Retinal pigment epithelial cell (primary cell): ENCODE results near the gene ZGLP1.

Experiments
- DNase-seq: peaks from one replicate; pipeline ENCODE4 v3.0.0-alpha.2; 2010; ENCODE audit warnings: low read depth
- H3K4me3 ChIP-seq: 2 replicates; pipeline ENCODE4 v1.5.1; 2011; ENCODE audit warnings: mild to moderate bottlenecking, low read length, control low read depth, moderate library complexity
- CTCF ChIP-seq: conservative IDR thresholded peaks from 2 replicates; pipeline ENCODE4 v1.5.1; 2011; ENCODE audit warnings: low read depth, low read length, control low read depth, inconsistent platforms

ZGLP1 gene

GRCh38 chr19:10309423-10309822 lies at the start of gene ZGLP1:
Gene ZGLP1 (minus strand): TSS chr19:10309815.
- TF ChIP-seq CTCF = no peak
- no peak within 1 kb of the TSS for H3K4me3 ChIP-seq
- DNase-seq = no peak

GRCh38 chr19:10356431-10356830 lies 46.8 kb upstream of the ZGLP1 start:
- no peak overlapping the region for H3K4me3 ChIP-seq
- TF ChIP-seq CTCF = no peak
- DNase-seq = no peak

GRCh38 chr19:10353793-10354391 lies 44.3 kb upstream of the ZGLP1 start:
- H3K4me3 ChIP-seq = no peak overlapping the region
- TF ChIP-seq CTCF = no peak
- no peak for DNase-seq

GRCh38 chr19:10352764-10353671 lies 43.4 kb upstream of the ZGLP1 start:
- H3K4me3 ChIP-seq = no peak overlapping the region
- no peak for TF ChIP-seq CTCF
- no peak for DNase-seq

GRCh38 chr19:10346509-10346908 lies 36.9 kb upstream of the ZGLP1 start:
- no peak for DNase-seq
- no peak for TF ChIP-seq CTCF
- H3K4me3 ChIP-seq = no peak overlapping the region

- no peak for TF ChIP-seq CTCF
- no peak overlapping the region for H3K4me3 ChIP-seq
- DNase-seq = no peak
Observed at GRCh38 chr19:10344780-10345179, 35.2 kb upstream of the ZGLP1 start.

- H3K4me3 ChIP-seq = no peak overlapping the region
- no peak for TF ChIP-seq CTCF
- no peak for DNase-seq
Observed at GRCh38 chr19:10343495-10343894, 33.9 kb upstream of the ZGLP1 start.
